GM10248 (cell line): ENCODE measurements around the gene MAP3K4.

Experiments used
- CTCF ChIA-PET: fragments of 300-600 bp; sonication (Branson Sonifier 250); formaldehyde crosslinking; extraction: SDS; loops from one replicate; lab custom pipeline; 2021; ENCODE audit warnings: antibody characterized with exemption; lab: Yijun Ruan, JAX
- POLR2A ChIA-PET: fragments of 350-650 bp; sonication (Branson Sonifier 250); formaldehyde crosslinking; extraction: SDS; loops from one replicate; lab custom pipeline; 2020; ENCODE audit warnings: antibody characterized with exemption; lab: Yijun Ruan, JAX
- DNase-seq: peaks from one replicate; pipeline ENCODE4 v3.0.0; 2012; ENCODE audit errors: extremely low spot score
- TF ChIP-seq, protein P1 (sequence below): IDR thresholded peaks from 2 replicates; pipeline ENCODE4 v1.5.1; 2012; ENCODE audit warnings: mild to moderate bottlenecking, low read depth; ENCODE audit errors: extremely low read depth, missing control alignments, control extremely low read depth

The MAP3K4 gene

DNA sequence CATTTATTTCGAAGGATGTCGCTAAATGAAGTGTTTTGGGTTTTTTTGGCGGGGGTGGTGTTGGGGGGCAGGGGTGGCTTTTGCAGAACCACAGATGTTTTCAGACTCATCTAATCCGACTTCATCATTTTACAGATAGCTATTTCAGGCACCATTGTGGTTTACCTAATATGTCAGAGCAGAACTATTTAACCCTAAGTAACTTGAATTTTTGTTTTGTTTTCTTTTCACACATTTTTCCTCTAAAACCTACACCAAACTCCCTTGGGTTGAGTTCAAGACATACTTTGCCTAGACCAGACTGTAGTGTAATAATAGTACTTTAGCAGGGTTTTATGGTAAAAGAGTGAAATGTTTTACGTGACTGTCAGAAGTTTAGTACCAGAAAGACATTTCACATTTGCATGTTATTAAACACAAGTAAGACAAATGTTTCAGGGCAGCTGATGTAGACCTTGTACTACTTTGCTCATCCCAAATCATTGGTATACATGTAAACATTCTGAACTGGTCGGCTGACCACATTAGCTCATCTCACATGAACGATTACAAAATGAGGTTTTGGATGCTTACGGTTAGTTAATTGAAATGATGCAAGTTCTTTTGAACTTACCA, 37.7 kb downstream of the MAP3K4 start:
- POLR2A ChIA-PET, result interaction anchor here (0.7 to 1.4 kb wide), 2 partner anchors 17 to 109 kb away, joined by 3 to 5 read pairs; no protein-coding TSS in a partner anchor

DNA sequence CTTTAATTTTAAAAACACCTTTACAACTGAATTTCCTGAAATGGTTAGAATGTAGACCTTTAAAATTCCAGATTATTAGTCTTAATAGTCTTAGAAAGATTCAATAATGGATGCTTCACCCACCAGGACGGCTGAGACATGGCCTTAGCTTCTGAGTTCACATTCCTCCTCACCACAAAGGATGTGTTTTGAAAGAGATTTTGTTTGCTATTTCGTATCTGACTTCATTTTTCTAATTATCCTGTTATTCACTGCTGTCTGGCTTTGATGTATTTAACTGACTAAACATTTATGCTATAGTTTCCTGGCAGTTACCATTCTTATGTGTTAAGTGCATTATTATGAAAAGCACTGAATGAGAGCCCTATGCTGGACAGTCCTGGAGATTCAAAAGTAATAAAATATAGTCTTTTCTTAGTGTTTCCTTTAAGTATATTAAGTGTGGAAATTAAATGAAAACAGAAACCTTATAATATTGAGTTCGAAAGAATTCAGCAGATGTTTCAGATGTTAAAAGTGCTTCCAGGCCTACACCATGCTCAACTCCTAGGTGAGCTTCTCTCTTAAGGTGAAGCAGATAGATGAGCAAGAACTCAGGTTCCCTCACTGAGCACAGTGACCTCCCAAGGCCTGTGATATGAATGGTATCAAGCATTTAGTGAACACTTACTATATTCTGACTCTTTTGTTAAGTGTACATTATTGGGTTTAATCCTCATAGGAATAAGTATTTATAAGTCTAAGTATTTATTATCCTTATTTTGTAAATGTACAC, 40.3 kb downstream of the MAP3K4 start:
- ChIA-PET CTCF (interaction anchor here (0.8 to 2.1 kb wide), 4 partner anchors 11 to 77 kb away, joined by 3 to 5 read pairs (median 3); no protein-coding TSS in a partner anchor), POLR2A (no interaction called here)
- TF ChIP-seq, protein P1, sequence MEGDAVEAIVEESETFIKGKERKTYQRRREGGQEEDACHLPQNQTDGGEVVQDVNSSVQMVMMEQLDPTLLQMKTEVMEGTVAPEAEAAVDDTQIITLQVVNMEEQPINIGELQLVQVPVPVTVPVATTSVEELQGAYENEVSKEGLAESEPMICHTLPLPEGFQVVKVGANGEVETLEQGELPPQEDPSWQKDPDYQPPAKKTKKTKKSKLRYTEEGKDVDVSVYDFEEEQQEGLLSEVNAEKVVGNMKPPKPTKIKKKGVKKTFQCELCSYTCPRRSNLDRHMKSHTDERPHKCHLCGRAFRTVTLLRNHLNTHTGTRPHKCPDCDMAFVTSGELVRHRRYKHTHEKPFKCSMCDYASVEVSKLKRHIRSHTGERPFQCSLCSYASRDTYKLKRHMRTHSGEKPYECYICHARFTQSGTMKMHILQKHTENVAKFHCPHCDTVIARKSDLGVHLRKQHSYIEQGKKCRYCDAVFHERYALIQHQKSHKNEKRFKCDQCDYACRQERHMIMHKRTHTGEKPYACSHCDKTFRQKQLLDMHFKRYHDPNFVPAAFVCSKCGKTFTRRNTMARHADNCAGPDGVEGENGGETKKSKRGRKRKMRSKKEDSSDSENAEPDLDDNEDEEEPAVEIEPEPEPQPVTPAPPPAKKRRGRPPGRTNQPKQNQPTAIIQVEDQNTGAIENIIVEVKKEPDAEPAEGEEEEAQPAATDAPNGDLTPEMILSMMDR, result no peak
- DNase-seq, result no peak

More for the DNA sequence above, 37.7 kb downstream of the MAP3K4 start:
- TF ChIP-seq, protein P1, result no peak
- DNase-seq, result peak; percentile 52
- CTCF ChIA-PET, result interaction anchor here (0.6 to 3.6 kb wide), 11 partner anchors 9 to 342 kb away, joined by 3 to 23 read pairs (median 4); no protein-coding TSS in a partner anchor

DNA sequence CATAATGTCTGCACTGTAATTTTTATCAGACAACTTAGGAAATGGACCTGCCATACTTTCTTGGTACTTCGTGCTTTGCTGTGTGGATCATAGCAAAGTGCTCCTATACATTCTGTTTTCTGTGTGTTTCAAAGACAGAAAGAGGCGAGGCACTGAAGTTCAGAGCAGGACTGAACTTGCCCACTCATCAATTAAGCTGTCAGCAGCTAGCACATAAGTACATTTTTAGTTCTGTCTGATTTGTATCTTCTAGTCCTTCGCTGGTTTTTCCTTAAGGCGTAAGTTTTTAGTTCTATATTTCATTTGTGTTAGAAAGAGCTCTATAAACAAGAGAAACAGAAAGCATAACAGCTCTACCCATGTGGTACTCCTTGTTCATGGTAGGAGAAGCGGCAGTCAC, 42.1 kb downstream of the MAP3K4 start:
- DNase-seq, result no peak
- TF ChIP-seq, protein P1, result no peak
- POLR2A ChIA-PET, result no interaction called here
- CTCF ChIA-PET, result interaction anchor here (1.1 to 1.5 kb wide), 2 partner anchors 11 to 75 kb away, joined by 3 read pairs; no protein-coding TSS in a partner anchor

DNA sequence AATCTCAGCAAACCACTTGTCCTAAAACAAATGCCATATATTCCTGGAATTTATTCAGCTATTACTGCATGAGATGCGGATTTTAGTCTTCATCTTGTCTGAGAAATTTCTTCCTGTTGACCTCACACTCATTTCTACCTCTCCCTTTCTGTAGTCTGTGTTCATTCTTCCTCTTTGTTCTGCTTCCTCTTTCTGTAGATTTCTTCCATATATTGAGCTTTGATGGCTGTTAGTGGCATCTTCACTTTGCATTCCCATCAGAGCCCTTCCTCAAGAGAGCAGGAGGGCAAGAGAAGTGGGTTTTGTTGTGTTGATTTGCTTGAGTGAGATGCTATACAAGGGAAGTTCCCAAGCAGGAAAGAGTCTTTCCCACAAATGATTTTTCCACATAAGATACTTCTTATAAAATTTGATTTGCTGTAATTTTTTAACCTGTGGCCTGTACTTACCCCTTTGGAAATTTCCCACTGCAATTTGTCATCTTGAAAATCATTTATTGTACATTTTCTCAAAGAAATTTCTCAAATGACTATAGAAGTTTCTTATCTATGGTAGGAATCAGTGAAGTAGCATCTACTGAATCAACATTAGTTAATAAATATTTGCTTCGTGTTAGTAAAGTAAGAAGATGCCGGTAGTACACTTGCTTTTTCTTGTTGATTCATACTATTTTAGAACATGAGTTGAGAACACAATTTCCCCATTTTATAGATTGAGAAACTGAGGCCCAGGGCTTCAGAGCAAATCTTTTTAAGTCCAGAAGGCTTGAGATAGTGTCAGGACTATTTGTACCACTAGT, 43.8 kb downstream of the MAP3K4 start:
- peak; percentile 19 for DNase-seq
- TF ChIP-seq, protein P1, result no peak
- ChIA-PET POLR2A (no interaction called here), CTCF (interaction anchor here (1.3 kb wide), 1 partner anchor 43 kb away, joined by 5 read pairs; no protein-coding TSS in a partner anchor)

DNA sequence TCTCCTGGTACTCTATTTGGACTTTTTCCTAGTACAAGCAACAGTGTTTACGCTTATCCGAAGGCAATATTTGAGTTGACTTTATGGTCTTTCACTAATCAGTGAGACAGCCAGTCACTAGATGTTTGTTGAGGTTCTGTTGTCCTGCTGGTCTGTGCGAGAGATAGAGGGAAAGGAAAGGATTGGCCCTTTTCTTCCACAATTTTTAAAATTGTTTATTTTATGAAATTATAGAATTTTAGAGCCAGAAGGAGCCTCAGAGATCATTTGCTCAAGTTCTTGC, 44.4 kb downstream of the MAP3K4 start:
- CTCF ChIA-PET, result interaction anchor here (1.3 kb wide), 2 partner anchors 22 to 43 kb away, joined by 4 to 5 read pairs; no protein-coding TSS in a partner anchor
- TF ChIP-seq, protein P1, result no peak
- POLR2A ChIA-PET, result no interaction called here
- no peak for DNase-seq

DNA sequence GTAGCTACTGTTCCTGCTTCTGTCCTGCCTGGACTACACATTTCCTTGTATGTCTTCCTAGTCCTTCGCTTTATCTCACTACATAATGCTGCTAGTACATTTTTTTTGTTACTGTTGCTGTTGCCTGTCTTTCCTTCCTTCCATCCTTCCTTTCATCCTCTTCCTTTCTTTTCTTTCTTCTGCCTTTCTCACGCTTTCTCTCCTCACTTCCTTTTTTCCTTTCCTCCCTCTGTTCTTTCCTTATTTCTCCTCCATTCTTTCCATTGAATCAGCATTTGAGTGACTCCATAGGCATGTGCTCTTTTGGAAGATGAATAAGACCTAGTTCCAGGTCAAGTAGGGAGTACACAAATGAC, 46.3 kb downstream of the MAP3K4 start:
- POLR2A ChIA-PET, result no interaction called here
- CTCF ChIA-PET, result interaction anchor here (1.6 kb wide), 3 partner anchors 11 to 45 kb away, joined by 4 to 8 read pairs (median 5); no protein-coding TSS in a partner anchor
- TF ChIP-seq, protein P1, result no peak
- no peak for DNase-seq
